Panc1 (cell line): ENCODE results near the gene C1orf226. TPM values are rescaled to one million over a fixed set of nuclear protein-coding genes. Genes with fewer than 3 reads are reported as not detected.

Experiments used
- ATAC-seq: fragments of 200-7000 bp; cut with Tn5 transposase; 2 replicates; pipeline ENCODE4 v1.9.1; 2020; ENCODE audit warnings: mild to moderate bottlenecking, moderate library complexity
- BruUV-seq: library from RNA; stranded (reverse); fragments of 400-500 nt; replicated peaks from 2 replicates; lab custom pipeline; 2021; lab: Mats Ljungman, UMichigan
- CTCF ChIA-PET: fragments of 300-600 bp; sonication (Branson Sonifier 250); formaldehyde crosslinking; loops from one replicate; lab custom pipeline; 2022; ENCODE audit warnings: antibody characterized with exemption; lab: Charles Lee
- POLR2A ChIA-PET: fragments of 300-600 bp; sonication (Branson Sonifier 250); formaldehyde crosslinking; loops from one replicate; lab custom pipeline; 2022; ENCODE audit warnings: antibody characterized with exemption; lab: Charles Lee
- DNase-seq: peaks from one replicate; pipeline ENCODE4 v3.0.0-alpha.2; 2010; ENCODE audit warnings: low read depth, low spot score
- H3K27ac ChIP-seq: 2 replicates; pipeline ENCODE4 v1.5.1; 2011; ENCODE audit warnings: mild to moderate bottlenecking, low read length, inconsistent platforms
- H3K27me3 ChIP-seq: fragments of 200-500 bp; sonication (Bioruptor generic); 2 replicates; pipeline ENCODE4 v1.6.0; 2014; ENCODE audit warnings: low read length, inconsistent platforms; ENCODE audit not compliant: control insufficient read depth, insufficient read depth
- H3K36me3 ChIP-seq: fragments of 200-500 bp; sonication (Bioruptor generic); 2 replicates; pipeline ENCODE4 v1.5.1; 2014; ENCODE audit warnings: inconsistent platforms, mild to moderate bottlenecking, low read length, moderate library complexity; ENCODE audit not compliant: control insufficient read depth, insufficient read depth
- H3K4me1 ChIP-seq: 2 replicates; pipeline ENCODE4 v1.5.1; 2011; ENCODE audit warnings: inconsistent platforms, mild to moderate bottlenecking, low read length, moderate library complexity; ENCODE audit not compliant: control insufficient read depth, insufficient read depth
- H3K4me3 ChIP-seq, 2 experiments: 2 replicates each; pipeline ENCODE4 v1.5.1; 2011 to 2012; ENCODE audit warnings: low read depth in 2 of 2, low read length in 2 of 2, mild to moderate bottlenecking in 2 of 2, inconsistent platforms in 1 of 2, moderate library complexity in 1 of 2
- H3K9me3 ChIP-seq: fragments of 200-500 bp; sonication (Bioruptor generic); 2 replicates; pipeline ENCODE4 v1.5.1; 2014; ENCODE audit warnings: low read depth, mild to moderate bottlenecking, inconsistent platforms, low read length, moderate library complexity; ENCODE audit not compliant: control insufficient read depth, insufficient read depth
- CTCF ChIP-seq: fragments of 450-650 bp; IDR thresholded peaks from 2 replicates; pipeline ENCODE4 v1.5.1; 2017; ENCODE audit warnings: mild to moderate bottlenecking
- POLR2AphosphoS5 ChIP-seq: IDR thresholded peaks from 2 replicates; pipeline ENCODE4 v1.6.1; 2012; ENCODE audit warnings: mild to moderate bottlenecking, low read depth, low read length, moderate library complexity
- REST ChIP-seq, 2 experiments: IDR thresholded peaks; 2 replicates each; pipeline ENCODE4 v1.6.1; 2011 to 2012; ENCODE audit warnings: low read depth in 2 of 2, control low read depth in 1 of 2, low read length in 1 of 2, mild to moderate bottlenecking in 1 of 2, moderate library complexity in 1 of 2; ENCODE audit not compliant: insufficient read depth in 1 of 2
- SIN3A ChIP-seq: IDR thresholded peaks from 2 replicates; pipeline ENCODE4 v1.6.1; 2012; ENCODE audit warnings: low read depth, mild to moderate bottlenecking, low read length, moderate library complexity, borderline replicate concordance; ENCODE audit not compliant: insufficient read depth
- TCF7L2 ChIP-seq: IDR thresholded peaks from 2 replicates; pipeline ENCODE4 v1.6.1; 2011; ENCODE audit warnings: mild to moderate bottlenecking, low read depth, low read length, inconsistent platforms
- in situ Hi-C: cut with HindIII; loops from 2 replicates; pipeline ENCODE4 v1.10.0; 2016; ENCODE audit warnings: low sequenced_read_pairs, low pct_unique_long_range_greater_than_20kb
- intact Hi-C: fragments of 100-400 bp; cut with micrococcal nuclease; formaldehyde crosslinking; loops from one replicate; pipeline ENCODE4 v1.10.0; 2022; ENCODE audit not compliant: unreplicated experiment
- total RNA-seq: library from RNA; stranded (reverse); gene quantifications from one replicate; pipeline ENCODE4 v1.2.1, GENCODE V29; 2021; ENCODE audit not compliant: unreplicated experiment

C1orf226 gene
- total RNA-seq, 1 experiment from 2014 or later, result 38.4 TPM

- Histone ChIP-seq H3K4me3 (no peak overlapping the region), H3K4me1 (peaks cover 22% of the 10 kb centered on the region), H3K27ac (no peak overlapping the region), H3K27me3 (no peaks in the 10 kb centered on the region), H3K36me3 (no peaks in the 10 kb centered on the region), H3K9me3 (no peaks in the 10 kb centered on the region)
- TF ChIP-seq TCF7L2 (no peak), REST (IDR thresholded peaks at IDR 0.05; ENCODE audit: insufficient read depth in 1 of 2, low read depth in 2 of 2, low read length in 1 of 2) (no peak), CTCF (no peak), POLR2AphosphoS5 (no peak), SIN3A (no peak)
- no TSS peak for BruUV-seq
- POLR2A ChIA-PET, result no interaction called here
- intact Hi-C loops, result no loop called here
- CTCF ChIA-PET, result no interaction called here
- DNase-seq, result no peak
- in situ Hi-C loops, result no loop called here
- ATAC-seq, result no peak
Measured at GRCh38 chr1:162387226-162388082, 5.9 kb downstream of the C1orf226 start.

GRCh38 chr1:162388083-162388594, 6.6 kb downstream of the C1orf226 start:
- H3K27ac ChIP-seq, result no peak overlapping the region
- POLR2A ChIA-PET, result no interaction called here
- TF ChIP-seq TCF7L2 (no peak), SIN3A (no peak), CTCF (no peak), REST (IDR thresholded peaks at IDR 0.05; ENCODE audit: insufficient read depth in 1 of 2, low read depth in 2 of 2, low read length in 1 of 2) (no peak), POLR2AphosphoS5 (no peak)

More at GRCh38 chr1:162388083-162388594, 6.6 kb downstream of the C1orf226 start:
- Histone ChIP-seq H3K36me3 (no peaks in the 10 kb centered on the region; the same call in 1 of the 2 replicates), H3K4me1 (peaks cover 22% of the 10 kb centered on the region), H3K27me3 (no peaks in the 10 kb centered on the region), H3K4me3 (no peak overlapping the region), H3K9me3 (no peaks in the 10 kb centered on the region)
- DNase-seq (no peak), ATAC-seq (no peak)
- in situ Hi-C loops, result no loop called here
- CTCF ChIA-PET, result no interaction called here
- intact Hi-C loops, result no loop called here
- BruUV-seq, result no TSS peak
